Activated naive CD8-positive, alpha-beta T cell treated with anti-CD3 and anti-CD28 coated beads, Interleukin-2, amount 50 U/mL, for 16 hours (primary cell): Measurements from ENCODE around the gene EYS.

Experiments used
- DNase-seq: peaks from one replicate; pipeline ENCODE4 v3.0.0-alpha.2; 2020; ENCODE audit warnings: low read depth, low spot score

EYS gene

DNA sequence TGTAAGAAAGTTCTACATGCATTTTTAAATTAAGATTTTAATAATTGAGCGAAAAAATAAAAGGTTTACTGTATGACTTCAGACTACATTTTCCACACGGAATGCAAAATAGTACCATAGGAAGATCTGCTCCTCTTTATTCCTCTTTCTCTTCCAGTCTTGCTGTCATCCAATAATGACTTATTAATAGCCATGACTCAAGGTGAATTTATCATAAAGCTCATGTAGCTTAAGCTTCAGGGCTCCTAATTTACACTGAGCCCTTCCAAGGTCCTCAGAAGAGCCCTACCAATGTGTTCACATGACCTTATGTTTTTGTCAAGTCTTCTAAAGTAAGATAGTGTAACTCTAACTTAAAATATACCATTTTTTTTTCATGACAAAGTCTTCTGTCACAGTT, 1561.4 kb downstream of the EYS start:
- no peak for DNase-seq

- no peak for DNase-seq
These were observed 1563.9 kb downstream of the EYS start for GRCh38 chr6:64143101-64143500.

DNA sequence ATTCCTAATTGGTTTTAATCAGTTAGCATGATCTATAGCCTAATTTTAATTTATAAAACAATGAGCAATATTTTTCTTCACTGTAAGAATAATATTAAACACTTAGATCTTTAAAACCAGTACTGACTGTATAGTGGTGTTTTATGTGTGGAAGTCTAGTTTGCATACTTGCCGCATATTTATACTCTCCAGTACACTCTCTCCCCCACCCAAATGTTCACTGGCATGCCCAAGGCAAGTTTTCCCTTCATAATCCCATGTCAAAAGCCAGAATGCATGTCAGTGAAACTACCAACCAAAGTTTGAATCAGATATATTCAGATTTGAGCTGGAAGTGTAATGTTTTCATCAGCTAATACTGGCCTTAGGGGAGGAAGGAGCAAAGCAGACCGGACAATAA, 1565.3 kb downstream of the EYS start:
- no peak for DNase-seq

- no peak for DNase-seq
These were observed 1578.6 kb downstream of the EYS start for GRCh38 chr6:64128301-64129024.

DNA sequence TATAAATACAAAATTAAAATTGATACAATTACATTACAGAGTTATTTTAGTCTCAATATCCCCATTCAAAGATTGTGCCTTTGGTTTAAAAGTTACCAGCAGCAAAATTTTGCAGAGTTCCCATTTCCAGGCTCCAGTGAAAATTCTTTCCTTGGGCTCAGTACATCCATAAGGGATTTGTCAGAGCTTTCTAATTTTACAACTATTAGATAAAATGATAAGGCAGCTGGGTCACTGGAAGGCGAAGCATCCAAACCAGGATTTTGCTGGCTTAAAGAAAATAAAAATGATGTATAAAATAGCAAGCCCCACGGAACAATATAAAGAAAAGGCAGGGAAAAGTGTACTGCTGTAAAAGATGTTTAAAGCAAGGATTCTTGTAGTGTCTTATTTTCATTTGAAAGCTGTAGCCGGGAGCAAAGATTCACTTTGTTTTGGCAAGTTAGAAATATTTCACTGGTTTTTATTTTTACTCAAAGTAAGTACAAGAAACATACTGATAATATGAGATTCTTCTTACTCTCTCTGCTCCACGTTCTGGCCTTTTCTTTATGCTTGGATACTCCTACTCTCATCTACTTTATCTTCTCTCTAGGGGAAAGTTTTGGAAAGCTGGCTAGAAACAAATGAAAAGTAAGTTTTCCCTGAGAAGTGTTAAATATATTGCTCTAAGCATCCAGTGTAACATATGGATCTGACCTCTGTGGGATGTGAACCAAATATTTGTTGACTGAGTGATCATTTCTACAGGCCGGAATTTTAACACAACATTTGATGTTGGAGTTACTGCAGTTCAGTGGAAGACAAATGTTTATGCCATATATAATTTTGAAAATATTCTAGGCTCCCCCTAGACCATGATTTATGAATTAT, 1583.0 kb downstream of the EYS start:
- no peak for DNase-seq

GRCh38 chr6:64122712-64123375, 1584.2 kb downstream of the EYS start:
- DNase-seq = no peak

GRCh38 chr6:64121011-64121565, 1585.9 kb downstream of the EYS start:
- no peak for DNase-seq

- no peak for DNase-seq
These were observed 1593.3 kb downstream of the EYS start for GRCh38 chr6:64113704-64114103.

- DNase-seq = no peak
These were observed 1603.0 kb downstream of the EYS start for GRCh38 chr6:64104051-64104450.

GRCh38 chr6:64103480-64103879, 1603.5 kb downstream of the EYS start:
- DNase-seq = no peak

GRCh38 chr6:64100702-64101303, 1606.2 kb downstream of the EYS start:
- DNase-seq = no peak

- no peak for DNase-seq
These were observed 1616.7 kb downstream of the EYS start for GRCh38 chr6:64090352-64090751.

GRCh38 chr6:64085126-64085525, 1621.9 kb downstream of the EYS start:
- DNase-seq = no peak

- DNase-seq = no peak
These were observed 1622.8 kb downstream of the EYS start for GRCh38 chr6:64084185-64084663.

- DNase-seq = no peak
These were observed 1623.8 kb downstream of the EYS start for GRCh38 chr6:64083261-64083660.

- DNase-seq = no peak
These were observed 1625.6 kb downstream of the EYS start for GRCh38 chr6:64081453-64081852.

DNA sequence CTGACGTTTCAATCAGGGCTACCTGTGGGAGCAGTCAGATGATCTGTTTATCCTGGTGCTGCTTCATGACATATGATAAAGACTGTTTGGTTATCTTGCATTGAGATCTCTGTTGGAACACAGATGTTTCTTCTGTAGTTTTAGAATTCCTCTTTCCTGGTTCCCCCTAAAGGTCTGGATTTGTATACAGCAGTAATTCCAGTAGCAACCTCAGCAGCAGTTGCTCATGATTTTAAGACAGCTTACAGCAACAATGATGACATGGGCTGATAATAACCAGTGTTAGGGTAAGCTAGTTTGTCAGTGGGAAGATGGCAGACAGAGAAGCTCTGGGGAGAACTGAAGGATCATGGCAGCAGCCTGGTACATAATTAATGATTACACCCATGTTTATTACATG, 1632.0 kb downstream of the EYS start:
- DNase-seq = no peak

GRCh38 chr6:64072686-64073085, 1634.3 kb downstream of the EYS start:
- DNase-seq = no peak

- DNase-seq = no peak
These were observed 1642.1 kb downstream of the EYS start for GRCh38 chr6:64064919-64065318.

DNA sequence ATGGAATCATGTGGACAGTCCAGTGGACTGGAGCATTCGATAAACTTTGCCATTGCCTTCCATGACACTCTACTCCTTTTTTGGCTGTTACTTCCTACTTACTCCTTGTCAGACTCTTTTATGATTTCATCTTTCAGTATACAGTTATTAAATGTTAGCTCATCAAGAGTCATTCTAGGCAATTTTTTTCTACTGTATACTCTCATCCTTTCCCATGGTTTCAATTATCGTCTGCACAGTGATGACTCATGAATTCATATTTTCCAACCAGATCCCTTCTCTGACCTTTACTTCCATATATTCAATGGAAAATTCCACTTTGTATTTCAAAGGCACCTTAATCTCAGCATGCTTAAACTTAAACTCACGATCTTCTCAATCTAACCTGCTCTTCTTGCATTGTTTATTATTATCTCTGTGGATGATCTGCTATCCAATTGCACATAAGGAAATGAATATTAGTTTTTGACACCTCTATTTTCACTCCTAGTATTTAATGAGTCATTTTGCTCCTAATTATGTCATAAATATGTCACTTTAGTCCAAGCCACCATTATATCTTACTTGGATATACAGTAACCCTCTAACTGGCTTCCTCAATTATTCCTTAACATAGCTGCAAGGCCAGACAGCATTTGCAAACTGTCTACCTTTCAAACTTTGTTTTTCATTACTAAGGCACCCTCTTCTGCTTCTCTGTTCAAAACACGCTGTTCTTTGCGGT, 1643.9 kb downstream of the EYS start:
- no peak for DNase-seq

GRCh38 chr6:64054861-64055260, 1652.2 kb downstream of the EYS start:
- DNase-seq = no peak
